AG04450 (cell line): ENCODE data around the gene NRCAM. TPM values are rescaled to one million over a fixed set of nuclear protein-coding genes. Genes with fewer than 3 reads are reported as not detected.

Experiments used
- CTCF ChIA-PET: fragments of 300-600, 350-600 bp; formaldehyde crosslinking; extraction: SDS; loops from one replicate; lab custom pipeline; 2022; ENCODE audit warnings: antibody characterized with exemption, inconsistent platforms; lab: Charles Lee
- POLR2A ChIA-PET: fragments of 350-600 bp; formaldehyde crosslinking; extraction: SDS; loops from one replicate; lab custom pipeline; 2021; ENCODE audit warnings: antibody characterized with exemption, inconsistent platforms; lab: Yijun Ruan, JAX
- DNase-seq: peaks from one replicate; pipeline ENCODE4 v3.0.0-alpha.2; 2011; ENCODE audit warnings: low read depth, low spot score
- H3K27ac ChIP-seq: one replicate; pipeline ENCODE4 v1.5.1; 2012; ENCODE audit warnings: low read depth, low read length, control low read depth
- H3K27me3 ChIP-seq: one replicate; pipeline ENCODE4 v1.6.0; 2012; ENCODE audit warnings: low read length; ENCODE audit not compliant: control insufficient read depth, insufficient read depth
- H3K4me3 ChIP-seq: 2 replicates; pipeline ENCODE4 v1.5.1; 2011; ENCODE audit warnings: mild to moderate bottlenecking, low read depth, low read length, control low read depth
- H3K9me3 ChIP-seq: 2 replicates; pipeline ENCODE4 v1.5.1; 2012; ENCODE audit warnings: low read length; ENCODE audit not compliant: control insufficient read depth, insufficient read depth
- CTCF ChIP-seq: IDR thresholded peaks from 2 replicates; pipeline ENCODE4 v1.5.1; 2011; ENCODE audit warnings: low read depth, low read length, control low read depth, inconsistent platforms
- polyA plus RNA-seq: library from polyadenylated mRNA; depleted of rRNA; stranded (reverse); fragments of >200 nt; gene quantifications from 2 replicates; pipeline ENCODE4 v1.2.3, GENCODE V29; 2011

The NRCAM gene
- polyA plus RNA-seq, 1 experiment, result 0.66 TPM

GRCh38 chr7:108367946-108368345 is 88.3 kb downstream of the NRCAM start:
- ChIA-PET CTCF (no interaction called here), POLR2A (no interaction called here)
- no peak for DNase-seq
- no peak for TF ChIP-seq CTCF
- Histone ChIP-seq H3K9me3 (no peaks in the 10 kb centered on the region), H3K27ac (no peak overlapping the region), H3K4me3 (no peak overlapping the region), H3K27me3 (no peaks in the 10 kb centered on the region)

DNA sequence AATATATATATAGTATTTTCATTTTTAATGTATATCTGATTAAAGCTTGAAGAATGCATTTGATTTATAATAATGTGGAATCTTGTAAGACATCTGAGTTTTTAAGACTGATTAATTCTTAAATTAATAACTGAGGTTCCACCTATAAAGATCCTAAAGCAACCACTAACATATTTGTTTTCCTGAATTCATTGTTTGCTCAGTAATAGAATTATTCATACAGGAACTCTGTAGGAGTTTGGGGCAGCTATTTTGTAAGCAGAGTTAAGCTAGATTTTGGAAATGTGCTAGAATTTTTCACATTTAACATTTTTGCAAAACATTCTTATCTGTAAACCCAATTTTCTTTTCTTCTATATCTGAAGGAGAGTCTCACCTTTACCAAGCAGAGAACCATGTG is 88.9 kb downstream of the NRCAM start:
- ChIA-PET POLR2A (no interaction called here), CTCF (no interaction called here)
- no peaks in the 10 kb centered on the region for H3K27me3 ChIP-seq
- no peak overlapping the region for H3K27ac ChIP-seq
- no peak for DNase-seq
- H3K9me3 ChIP-seq, result no peaks in the 10 kb centered on the region
- H3K4me3 ChIP-seq, result no peak overlapping the region
- TF ChIP-seq CTCF, result no peak

DNA sequence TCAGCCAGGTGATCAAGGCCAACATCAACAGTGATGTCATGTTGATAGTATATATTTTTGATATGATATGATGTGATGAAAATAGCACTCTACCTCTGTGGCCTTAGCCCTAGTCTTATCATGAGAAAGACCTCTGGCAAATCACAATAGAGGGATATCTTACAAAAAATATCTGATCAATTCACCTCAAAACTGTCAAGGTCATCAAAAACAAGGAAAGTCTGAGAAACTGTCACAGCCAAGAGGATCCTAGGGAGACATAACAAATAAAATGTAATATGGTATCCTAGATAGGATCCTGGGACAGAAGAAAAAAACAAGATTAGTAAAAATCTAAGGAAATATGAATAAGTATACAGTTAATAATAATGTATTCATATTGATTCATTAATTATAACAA is 92.6 kb downstream of the NRCAM start:
- CTCF ChIA-PET, result no interaction called here
- Histone ChIP-seq H3K27ac (no peak overlapping the region), H3K4me3 (no peak overlapping the region), H3K9me3 (no peaks in the 10 kb centered on the region), H3K27me3 (no peaks in the 10 kb centered on the region)
- TF ChIP-seq CTCF, result no peak
- DNase-seq, result no peak
- POLR2A ChIA-PET, result no interaction called here

DNA sequence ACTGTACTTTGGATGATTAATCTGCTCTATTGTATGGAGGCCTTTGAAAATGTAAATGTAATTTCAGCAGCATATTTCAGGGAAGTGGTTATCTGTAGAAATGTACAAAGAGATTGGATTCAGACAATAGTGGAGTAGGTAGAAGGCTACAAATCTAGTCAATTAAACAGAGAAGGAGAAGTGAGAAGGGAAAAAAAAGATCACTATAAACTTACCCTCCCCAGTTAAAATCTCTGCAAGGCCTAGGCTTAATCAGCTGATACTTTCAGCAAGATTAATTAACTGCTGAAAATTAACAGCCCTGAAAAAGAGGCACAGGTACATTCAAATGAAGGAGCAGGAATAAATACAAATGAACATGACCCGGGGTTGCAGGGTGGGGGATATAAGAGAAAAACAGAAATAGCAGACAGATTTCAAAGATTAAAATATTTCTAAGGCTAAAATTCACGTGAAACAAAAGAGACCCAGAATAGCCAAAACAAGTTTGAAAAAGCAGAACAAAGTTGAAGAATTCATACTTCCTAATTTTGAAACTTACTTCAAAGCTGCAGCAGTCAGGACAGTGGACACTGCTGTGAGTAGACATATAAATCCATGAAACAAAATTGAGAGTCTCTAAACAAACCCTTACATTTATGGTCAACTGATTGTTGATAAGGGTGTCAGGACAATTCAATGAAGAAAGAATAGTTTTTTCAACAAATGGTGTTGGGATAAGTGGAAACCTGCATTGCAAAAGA is 96.0 kb downstream of the NRCAM start:
- H3K9me3 ChIP-seq, result no peaks in the 10 kb centered on the region
- no peak overlapping the region for H3K27ac ChIP-seq
- no peak for DNase-seq
- no peak overlapping the region for H3K4me3 ChIP-seq
- ChIA-PET CTCF (no interaction called here), POLR2A (no interaction called here)
- no peak for TF ChIP-seq CTCF
- H3K27me3 ChIP-seq, result no peaks in the 10 kb centered on the region

DNA sequence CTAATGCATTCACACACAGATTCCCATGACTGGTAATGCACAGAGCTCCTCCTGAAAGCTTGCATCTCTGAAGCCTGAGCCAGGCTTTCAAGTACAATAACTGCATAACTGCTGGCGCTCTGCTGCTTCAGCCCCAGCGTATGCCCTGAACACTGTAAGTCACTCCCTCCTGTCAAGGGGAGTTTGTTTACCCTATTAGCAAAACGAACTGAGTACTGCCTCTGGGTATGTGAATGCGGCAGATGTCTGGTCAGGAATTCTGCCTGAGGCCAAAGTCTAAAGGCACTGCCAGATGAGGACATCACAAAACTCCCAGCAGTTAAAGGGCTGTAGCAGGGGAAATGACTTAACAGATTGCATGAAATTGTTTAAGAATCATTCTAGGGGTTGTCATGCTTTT is 97.7 kb downstream of the NRCAM start:
- ChIA-PET POLR2A (no interaction called here), CTCF (no interaction called here)
- TF ChIP-seq CTCF, result no peak
- peak; percentile 6 for DNase-seq
- Histone ChIP-seq H3K27me3 (no peaks in the 10 kb centered on the region), H3K27ac (no peak overlapping the region), H3K9me3 (no peaks in the 10 kb centered on the region), H3K4me3 (no peak overlapping the region)
